HPDE6-E6E7 (cell line): ENCODE measurements around the gene PRKAG1.

Source experiments
- DNase-seq: peaks from one replicate; pipeline ENCODE4 v3.0.0; 2011; ENCODE audit warnings: missing footprints; ENCODE audit errors: extremely low spot score

Gene PRKAG1

DNA sequence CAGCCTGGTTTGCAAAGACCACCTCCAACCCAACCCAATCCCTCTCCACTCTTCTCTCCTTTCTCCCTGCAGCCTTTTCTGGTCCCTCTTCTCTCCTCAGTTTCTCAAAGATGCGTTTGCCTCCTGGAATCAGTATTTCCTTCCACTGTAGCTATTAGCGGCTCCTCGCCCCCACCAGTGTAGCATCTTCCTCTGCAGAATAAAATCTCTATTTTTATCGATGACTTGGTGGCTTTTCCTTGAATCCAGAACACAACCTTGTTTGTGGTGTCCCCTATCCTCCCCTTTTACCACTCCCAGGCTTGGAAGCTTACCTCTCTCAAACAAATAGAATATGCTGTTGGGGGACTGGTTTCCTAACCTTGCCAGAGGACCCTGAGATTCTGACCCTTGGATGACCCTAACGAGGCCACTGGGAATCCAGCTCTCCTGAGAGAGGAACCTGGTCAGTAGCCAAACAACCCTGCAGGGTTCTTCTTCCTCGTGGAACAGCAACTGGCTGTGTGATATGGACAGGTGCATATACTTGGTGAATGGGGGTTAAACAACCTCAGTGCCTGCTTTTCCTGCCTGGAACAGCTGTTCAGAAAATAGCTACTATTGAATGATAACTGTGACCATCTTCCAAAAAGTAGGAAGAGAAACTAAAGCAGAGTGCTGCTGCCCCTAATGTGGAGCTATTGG, 36.0 kb downstream of the PRKAG1 start:
- DNase-seq, result no peak

DNA sequence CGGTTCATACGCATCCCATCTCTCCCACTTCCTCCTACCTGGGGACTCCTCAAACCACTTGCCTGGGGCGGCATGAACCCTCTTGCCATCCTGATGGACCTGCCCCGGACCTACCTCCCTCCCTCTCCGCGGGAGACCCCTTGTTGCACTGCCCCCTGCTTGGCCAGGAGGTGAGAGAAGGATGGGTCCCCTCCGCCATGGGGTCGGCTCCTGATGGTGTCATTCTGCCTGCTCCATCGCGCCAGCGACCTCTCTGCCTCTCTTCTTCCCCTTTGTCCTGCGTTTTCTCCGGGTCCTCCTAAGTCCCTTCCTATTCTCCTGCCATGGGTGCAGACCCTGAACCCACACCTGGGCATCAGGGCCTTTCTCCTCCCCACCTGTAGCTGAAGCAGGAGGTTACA, 36.8 kb downstream of the PRKAG1 start:
- no peak for DNase-seq

DNA sequence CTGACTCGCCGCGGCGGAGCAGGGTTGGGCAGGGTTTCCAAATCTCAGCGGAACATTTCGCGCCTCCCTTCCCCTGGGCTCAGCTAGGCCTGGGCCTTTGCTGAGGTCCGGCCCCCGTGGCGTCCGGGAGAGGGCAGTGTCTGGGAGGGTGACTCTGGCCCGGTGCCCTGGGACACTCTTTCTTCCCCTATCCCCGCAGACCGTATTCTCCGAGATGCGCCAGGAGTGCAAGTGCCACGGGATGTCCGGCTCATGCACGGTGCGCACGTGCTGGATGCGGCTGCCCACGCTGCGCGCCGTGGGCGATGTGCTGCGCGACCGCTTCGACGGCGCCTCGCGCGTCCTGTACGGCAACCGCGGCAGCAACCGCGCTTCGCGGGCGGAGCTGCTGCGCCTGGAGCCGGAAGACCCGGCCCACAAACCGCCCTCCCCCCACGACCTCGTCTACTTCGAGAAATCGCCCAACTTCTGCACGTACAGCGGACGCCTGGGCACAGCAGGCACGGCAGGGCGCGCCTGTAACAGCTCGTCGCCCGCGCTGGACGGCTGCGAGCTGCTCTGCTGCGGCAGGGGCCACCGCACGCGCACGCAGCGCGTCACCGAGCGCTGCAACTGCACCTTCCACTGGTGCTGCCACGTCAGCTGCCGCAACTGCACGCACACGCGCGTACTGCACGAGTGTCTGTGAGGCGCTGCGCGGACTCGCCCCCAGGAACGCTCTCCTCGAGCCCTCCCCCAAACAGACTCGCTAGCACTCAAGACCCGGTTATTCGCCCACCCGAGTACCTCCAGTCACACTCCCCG, 37.4 kb downstream of the PRKAG1 start:
- no peak for DNase-seq

DNA sequence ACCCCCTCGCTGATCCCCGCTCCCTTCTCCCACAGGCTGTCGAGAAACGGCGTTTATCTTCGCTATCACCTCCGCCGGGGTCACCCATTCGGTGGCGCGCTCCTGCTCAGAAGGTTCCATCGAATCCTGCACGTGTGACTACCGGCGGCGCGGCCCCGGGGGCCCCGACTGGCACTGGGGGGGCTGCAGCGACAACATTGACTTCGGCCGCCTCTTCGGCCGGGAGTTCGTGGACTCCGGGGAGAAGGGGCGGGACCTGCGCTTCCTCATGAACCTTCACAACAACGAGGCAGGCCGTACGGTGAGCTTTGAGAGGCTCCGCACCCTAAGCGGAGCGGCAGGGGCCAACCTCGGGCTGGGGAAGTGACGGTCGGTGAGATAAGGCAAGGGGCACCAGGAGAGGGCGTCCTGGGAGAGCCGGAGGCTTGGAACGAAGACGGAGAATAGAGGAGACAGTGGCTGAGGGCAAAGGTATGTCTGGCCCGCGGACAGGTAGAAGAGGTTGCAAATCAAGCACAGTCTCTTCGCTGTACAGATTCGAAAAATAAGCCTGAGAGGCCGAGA, 38.1 kb downstream of the PRKAG1 start:
- DNase-seq, result no peak

DNA sequence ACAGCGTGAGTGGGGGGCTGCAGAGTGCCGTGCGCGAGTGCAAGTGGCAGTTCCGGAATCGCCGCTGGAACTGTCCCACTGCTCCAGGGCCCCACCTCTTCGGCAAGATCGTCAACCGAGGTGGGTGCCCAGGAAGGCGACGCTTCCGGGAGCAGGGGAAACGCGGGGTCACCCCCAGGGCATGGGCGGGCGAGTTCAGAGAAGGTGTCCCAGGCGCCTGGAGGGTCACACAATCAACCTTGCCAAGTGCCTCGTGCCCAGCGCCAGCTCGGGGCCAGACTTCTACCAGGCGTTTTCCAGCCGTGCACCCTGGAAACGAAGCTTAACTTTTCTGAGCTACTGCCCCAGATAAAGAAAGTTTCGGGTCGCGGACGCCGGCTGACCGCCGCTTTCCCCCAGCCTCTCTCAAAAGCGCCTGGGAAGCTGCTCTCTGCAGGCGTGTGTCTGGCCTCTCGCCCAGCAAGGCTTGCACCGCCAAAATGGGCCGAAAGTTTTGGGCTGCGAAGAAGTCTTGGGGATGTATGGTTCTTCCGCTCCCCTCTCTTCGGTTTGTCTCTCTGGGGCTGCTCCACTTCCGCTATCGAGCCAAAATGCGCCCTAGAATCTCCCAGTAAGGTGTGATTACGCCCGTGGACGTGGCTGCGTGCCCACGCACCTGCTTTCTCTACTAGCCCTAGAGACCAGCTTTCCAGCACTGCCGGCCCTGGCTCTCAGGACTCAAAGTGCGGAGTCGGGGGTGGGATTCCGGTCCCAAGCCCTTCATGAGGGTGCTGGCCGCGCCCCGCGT, 38.8 kb downstream of the PRKAG1 start:
- no peak for DNase-seq

DNA sequence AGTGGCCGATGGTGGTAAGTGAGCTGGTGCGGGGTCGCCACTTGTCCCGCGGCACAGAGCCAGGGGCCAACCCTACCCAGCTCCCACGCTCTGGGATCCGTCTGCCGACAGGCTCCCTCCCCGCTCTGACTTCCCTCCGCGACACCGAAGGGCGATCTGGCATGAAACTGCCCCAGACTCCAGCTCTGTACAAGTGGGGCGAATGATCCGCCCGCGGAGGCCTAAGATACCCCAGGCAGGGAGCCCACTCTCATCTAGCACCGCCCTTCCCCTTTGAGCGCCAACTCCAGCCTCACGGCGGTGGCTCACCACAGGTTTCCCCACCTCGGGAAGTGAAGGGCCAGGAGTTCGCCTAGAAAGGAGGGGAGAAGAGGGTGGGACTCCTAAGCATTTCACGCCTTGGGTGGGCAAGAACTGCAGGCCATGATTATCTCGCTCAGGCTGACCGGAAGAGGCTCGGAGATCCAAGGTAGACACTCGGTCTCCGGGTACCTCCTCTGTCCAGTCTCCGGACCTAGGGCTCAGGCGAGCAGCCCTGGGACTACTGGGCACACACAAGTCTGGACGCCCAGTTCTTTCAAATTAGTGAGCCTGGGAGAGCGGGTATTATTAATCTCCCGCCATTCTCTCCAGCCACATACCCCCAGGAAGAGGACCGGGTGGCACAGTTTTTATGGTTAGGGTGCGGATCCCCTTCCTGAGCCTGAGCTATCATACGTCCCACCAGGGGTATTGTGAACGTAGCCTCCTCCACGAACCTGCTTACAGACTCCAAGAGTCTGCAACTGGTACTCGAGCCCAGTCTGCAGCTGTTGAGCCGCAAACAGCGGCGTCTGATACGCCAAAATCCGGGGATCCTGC, 39.6 kb downstream of the PRKAG1 start:
- no peak for DNase-seq

DNA sequence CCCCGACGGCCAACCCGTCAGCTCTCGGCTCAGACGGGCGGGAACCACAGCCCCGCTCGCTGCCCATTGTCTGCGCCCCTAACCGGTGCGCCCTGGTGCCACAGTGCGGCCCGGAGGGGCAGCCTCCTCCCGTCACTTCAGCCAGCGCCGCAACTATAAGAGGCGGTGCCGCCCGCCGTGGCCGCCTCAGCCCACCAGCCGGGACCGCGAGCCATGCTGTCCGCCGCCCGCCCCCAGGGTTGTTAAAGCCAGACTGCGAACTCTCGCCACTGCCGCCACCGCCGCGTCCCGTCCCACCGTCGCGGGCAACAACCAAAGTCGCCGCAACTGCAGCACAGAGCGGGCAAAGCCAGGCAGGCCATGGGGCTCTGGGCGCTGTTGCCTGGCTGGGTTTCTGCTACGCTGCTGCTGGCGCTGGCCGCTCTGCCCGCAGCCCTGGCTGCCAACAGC, 40.3 kb downstream of the PRKAG1 start, which contains the start of gene WNT1:
Gene WNT1, plus strand, starts transcription at position 32 of the 450 bp plus-strand sequence. Its CDS starts 329 bp downstream, at position 361.
- no peak for DNase-seq

DNA sequence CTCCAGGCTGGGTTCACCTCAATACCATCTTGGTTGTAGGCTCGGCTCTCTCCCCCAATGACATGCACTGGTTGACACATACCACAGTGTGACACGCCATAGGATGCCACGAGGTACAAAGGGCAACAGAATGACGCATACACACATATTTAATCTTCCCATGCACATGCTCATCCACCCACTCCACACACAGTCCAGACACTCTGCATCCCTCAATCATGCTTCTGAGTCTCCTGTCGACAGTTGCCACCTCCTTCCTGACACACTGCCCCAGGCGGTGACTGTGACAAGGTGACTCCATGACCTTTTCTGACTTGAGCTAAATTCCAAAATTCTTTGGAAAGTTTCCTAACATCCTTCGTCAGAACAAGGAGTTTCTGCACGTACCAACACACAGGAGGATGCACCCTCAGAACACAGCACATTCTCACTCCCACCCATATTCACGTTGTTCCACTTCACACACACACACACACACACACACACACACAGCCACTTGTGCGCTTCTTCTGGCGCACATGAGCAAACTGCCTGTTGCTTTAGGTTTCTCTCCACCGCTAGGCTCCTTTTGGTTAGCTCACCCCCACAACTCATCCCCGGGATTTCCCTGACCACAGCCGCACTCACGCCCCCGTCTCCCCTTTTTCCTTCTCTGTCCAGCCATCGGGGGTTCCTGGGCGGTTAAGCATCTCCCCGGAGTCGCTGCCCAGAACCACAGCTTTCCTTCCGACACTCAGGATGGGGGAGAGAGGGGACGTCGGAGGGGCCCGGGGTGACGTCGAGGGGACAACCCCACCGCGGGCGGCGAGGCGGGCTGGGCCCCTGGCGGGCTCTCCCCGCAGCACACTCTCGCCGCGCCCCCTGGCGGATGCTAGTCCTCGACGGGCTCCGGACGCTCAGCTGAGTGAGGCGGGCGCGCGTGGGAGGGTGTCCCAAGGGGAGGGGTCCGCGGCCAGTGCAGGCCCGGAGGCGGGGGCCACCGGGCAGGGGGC, 41.0 kb downstream of the PRKAG1 start:
- DNase-seq, result no peak

DNA sequence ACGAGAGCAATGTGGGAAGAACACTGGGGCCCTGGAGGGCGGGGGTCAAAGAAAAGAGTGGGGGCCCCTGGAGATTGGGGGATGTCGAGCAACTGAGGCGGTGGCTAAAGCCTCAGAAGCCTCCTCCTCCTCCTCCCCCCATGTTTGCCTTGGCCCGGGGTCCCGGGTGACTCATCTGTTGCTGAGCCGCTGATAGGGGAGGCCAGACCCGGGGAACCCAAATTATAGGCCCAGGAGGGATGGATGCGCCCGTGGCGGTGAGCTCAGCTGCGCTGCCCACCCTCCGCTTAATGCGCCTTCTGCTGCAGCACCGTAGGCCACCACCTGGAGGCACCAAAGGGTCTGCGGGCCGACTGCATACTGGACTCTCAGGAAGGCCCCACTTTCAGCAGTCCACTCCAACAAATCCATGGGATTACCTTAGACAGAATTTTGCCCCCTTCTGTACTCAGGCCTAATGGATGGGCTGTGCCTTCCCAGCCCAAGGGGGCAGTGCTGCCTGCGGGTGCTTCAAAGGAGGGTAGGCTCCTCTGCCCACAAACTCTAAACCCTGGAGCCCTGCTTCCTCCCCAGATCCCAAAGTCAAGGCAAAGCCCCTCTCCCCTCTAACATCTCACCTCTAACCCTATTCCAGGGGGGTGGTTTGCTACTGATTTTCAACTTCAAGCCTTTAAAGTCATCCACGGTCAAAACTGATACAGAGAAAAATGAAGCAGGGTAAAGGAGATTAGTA, 44.5 kb downstream of the PRKAG1 start:
- no peak for DNase-seq

DNA sequence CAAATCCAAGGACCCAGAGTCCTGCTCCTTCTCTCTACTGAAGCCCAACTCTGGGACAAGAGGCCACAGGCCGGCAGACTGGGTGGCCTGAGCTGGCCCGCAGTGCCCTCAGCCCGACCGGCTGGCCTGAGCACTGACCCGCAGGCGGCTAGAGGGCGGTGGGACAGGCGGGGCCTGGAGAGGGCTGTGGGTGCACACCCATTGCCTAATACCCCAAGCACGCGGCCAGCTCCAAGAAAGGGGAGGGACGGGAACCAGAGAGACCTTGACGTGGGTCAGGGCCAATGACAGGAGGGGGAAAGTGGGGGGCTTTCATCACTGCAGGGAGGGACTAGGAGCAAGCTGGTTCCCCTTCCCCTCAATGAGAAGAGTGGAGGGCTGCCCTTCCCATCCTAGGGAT, 45.0 kb downstream of the PRKAG1 start:
- DNase-seq, result no peak

DNA sequence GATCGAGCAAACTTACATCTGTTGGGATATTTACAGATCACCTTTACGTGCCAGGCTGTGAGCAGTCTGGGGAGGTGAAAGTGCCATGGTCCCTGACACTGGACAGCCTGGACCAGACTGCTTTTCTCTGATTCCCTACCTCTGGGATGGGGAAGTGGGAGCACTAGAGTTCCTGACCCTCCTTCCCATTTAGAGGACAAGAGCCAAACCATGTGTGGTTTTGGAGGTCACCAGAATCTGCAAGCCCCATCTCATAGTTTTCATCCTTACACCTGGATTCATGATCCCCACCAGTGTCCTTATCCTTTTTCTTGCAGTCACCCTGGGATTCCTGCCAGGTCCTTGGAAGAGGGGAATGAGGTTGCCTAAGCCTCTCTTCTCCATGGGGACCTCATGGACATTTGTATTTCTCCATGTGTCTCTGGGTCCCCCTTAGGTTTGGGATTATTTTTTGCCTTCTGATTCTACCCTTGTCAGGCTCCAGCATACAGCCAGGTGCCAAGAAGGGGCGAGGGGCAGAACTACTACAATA, 45.6 kb downstream of the PRKAG1 start:
- no peak for DNase-seq

DNA sequence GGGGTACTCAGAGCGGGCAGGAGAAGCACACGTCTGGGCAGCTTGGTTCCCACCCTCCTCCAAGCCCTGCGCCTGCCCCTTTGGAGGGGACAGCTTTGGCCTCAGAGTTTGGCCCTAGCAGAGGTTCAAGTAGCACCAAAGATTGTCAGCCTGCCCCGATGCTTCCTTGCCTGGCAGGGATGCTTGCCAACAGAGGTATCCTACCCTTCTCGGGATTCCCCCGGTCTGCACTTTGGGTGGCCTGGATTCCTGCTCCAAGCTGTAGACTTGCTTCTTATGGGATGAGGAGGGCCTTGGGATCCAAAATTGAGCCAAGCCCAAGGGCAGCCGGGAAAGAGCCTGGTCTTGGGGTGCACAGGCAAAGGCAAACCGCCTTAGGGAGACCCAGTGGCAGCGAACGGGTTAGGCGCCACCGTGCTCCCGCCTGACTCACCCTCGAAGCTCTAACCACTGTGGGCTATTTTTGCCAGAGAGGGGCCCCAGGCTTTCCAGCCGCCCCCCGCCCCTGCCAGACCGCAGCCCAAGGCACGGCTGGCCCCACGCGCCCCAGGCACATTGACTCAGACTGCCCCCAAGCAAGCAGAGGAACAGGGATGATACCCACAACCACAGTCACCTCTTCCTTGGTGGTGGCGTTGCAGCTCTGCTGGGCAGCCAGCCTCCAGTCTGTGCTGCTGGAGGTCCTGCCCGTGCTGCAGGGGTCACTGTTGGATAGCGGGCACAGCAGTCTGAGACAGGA, 46.2 kb downstream of the PRKAG1 start:
- no peak for DNase-seq

DNA sequence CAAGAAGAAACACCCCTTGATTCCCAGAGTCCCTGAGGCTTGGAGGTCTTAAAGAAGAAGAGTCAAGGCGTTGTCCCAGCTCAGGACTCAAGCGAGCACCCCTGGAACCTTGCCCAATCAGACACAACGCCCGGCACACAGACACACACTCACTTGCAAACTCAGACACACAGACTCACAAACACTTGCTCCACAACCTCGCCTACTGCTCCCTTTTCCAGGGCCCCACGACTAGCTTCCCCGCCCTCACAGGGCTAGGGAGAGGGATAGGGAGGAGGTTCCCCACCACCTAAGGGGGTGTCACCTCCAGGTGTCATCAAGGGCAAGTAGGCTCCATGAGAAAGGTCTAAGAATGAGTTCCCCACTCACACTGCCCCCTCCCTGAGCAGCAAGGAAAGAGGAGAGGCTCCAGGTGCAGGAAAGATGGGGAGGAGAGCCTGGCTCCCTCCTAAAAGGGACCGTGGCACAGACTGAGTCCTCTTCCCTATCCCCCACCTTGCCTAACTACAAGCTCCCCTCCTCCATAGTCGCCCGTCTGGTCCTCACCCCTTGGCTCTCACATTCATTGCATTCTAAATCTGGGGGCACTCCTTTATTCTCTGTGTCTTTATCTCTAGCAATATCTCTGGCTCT, 47.8 kb downstream of the PRKAG1 start:
- no peak for DNase-seq

DNA sequence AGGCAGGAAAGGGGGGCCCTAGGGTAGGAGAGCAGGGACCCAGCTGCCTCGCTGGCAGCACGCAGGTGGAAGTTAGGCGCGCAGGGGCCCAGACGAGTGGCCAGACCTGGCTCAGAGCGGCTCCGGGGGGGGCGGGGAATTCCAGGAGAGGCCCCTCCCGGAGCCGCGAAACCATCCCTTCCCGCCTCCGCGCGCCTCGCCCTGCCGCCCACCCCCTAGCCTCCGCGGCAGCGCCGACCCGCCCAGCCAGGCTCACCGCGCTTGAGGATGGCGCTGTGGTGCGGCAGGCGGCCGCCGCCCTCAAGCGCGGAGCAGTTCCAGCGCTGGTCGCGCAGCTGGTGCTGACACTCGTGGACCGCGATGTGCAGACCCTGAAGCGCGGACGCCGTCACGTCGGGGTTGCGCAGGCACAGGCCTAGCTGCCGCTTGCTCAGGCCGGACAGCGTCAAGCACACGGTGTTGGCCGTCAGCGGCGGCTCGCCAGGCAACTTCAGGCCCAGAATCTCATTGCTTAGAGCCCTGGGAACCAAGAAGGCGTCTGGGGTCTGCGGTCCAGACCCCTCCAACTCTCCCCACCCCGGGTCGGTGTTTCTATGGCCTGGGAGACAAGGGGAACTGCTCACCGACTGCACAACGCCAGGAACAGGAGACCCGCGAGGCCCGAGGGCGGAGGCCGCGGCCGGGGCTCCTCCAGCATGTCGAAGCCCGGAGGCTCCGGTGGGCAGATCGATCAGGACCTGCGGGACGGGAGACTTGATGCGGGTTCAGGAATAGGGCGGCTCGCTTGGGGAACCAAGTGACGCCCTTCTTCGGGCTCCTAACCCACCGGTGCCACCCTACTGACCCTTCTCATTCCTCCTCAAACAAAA, 48.5 kb downstream of the PRKAG1 start:
- DNase-seq, result no peak

DNA sequence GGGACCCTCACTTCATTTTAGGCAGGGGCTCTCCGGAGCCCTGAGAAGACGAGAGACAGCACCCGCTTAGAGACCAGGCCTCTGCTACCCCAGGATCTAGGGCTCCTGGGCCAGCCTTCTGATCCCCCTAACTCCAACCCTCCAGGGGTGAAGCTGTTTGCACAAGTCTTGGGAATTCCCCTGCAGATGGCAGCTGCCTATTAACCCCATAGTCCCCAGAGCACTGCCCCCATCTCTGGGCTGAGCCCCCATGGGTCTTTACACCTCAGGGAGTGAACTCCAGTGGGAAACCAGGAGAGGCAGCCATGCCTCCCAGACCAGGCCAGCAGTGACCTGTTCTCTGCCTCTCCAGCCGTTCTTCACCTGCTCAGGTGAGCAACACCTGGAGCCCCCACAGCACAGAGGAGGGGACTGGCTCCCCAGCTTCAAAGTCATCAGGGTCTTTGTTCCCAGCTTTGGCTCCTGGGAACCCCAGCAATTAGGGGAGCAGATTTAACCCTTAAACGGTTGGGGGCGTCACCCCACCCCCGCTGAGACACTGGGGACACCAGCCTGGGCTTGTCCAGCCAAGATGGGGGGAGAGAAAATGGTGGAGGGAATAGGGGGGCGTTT, 49.3 kb downstream of the PRKAG1 start:
- no peak for DNase-seq

DNA sequence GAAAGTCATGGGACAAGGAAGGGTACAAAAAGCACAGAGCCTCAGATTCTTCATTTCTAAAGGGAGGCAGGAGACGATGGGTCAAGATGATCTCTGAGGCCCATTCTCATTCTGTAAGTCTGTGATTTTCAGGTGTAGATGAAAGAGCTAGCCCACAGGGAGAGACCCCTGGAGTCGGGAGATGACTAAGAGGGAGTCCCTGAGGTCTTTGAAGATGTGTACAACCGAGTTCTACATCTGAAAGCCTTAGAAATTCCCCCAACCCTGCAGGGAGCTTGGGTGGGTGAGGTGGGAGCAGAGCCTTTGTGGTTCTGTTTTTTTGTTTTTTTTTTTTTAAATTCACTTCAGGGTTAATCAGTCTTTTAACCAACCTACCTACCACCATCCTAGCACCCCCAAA, 50.1 kb downstream of the PRKAG1 start:
- DNase-seq, result no peak
